ACHN (cell line): ENCODE measurements around the gene RNF166.
A peak's percentile ranks its signal among the peaks of the same experiment; 100 is the strongest.

Experiments used
- DNase-seq: peaks from one replicate; pipeline ENCODE4 v3.0.0-alpha.2; 2015
- in situ Hi-C: cut with HindIII; loops from 2 replicates; pipeline ENCODE4 v1.10.0; 2017; ENCODE audit warnings: low sequenced_read_pairs, low pct_ligation_motif_present, low pct_unique_long_range_greater_than_20kb

The RNF166 gene

DNA sequence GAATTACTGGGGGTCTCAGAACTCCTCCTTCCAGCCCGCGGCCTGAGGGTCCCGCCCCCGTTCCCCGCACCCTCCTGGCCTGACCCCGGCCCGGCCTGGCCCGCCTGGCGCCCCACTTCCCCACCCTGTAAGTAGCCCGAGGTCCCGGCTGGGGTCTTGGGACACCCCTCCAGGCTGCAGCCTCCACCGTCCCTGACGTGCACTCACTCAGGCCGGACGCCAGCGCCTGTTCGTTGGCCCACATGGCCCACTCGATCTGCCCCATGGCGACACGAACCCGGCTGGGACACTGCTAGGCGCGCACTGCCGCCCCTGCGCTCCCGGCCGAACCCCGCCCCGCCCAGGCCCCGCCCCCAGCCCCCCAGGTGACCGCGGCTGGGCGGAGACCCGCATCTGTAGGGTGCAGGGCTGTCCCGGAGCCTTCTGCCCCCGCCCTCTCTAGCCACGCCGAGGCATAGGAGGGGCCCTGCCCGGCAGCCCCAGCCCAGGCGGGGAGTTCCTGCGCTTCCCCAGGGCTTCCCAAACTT lies 55.4 kb downstream of the RNF166 start, which contains the start of gene CYBA:
CYBA (minus strand) TSS at position 305 of the 527 bp plus-strand sequence; CDS start at position 265, 40 bp downstream.
- DNase-seq: peak; percentile 82
- in situ Hi-C loops: no loop called here

GRCh38 chr16:88649924-88650748 lies 56.1 kb downstream of the RNF166 start:
- in situ Hi-C loops: no loop called here
- DNase-seq: peak; percentile 47

GRCh38 chr16:88649195-88649923 lies 56.8 kb downstream of the RNF166 start:
- in situ Hi-C loops: no loop called here
- peak; percentile 67 for DNase-seq

DNA sequence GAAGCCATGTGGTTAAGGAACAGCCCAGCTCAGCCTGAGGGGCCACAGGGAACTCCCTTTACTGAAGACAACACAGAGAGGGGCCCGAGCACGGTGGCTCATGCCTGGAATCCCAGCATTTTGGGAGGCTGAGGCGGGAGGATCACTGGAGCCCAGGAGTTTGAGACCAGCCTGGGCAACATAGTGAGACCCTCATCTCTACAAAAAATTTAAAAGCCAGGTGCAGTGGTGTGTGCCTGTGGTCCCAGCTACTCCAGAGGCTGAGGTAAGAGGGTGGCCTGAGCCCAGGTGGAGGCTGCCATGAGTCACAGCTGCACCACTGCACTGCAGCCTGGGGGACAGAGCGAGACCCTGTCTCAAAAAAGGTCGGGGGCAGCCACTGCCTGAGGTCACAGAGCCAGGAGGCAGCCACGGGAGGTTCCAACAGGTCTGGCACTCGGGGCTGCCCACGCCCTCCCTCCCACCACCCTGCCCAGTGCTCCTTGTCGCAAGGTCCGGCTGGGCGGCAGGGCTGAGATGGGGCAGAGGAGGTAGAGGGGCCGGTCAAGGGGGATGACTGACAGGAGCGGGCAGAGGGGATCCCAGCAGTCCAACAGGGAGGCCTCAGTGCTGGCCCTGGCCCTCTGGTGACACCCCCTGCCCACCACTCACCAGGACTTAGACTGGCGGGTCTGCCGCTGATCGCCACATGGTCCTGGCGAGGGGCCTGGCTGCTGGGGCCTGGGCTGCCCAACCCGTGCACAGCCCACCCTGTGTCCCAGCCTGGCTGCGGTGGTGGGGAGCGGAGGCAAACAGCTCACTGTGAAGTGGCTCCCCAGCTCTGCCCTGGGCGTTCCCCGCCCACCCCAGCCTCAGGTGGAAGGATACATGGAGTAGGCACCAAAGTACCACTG lies 58.8 kb downstream of the RNF166 start:
- DNase-seq: no peak
- in situ Hi-C loops: no loop called here
